T-helper 17 cell (primary cell): ENCODE results near the gene ARPP19. TPM values are rescaled to one million over a fixed set of nuclear protein-coding genes. Genes with fewer than 3 reads are reported as not detected.
A peak's percentile ranks its signal among the peaks of the same experiment; 100 is the strongest.
"Not testable (repeated sequence)": the region's sequence is repeated elsewhere in the genome, so short reads cannot be mapped to it uniquely, and the experiment has no call there.

Source experiments
- ATAC-seq: fragments of 150-1000 bp; cut with Tn5 transposase; 2 replicates; pipeline ENCODE4 v1.10.0; 2021; ENCODE audit warnings: mild to moderate bottlenecking, moderate library complexity
- DNase-seq, 3 donors: peaks; one replicate each; pipeline versions ENCODE4 v3.0.0 to v3.0.0-alpha.2; 2020 to 2021
- H3K9me3 ChIP-seq: one replicate; pipeline ENCODE4 v1.7.0; 2013; ENCODE audit warnings: low read length, mild to moderate bottlenecking; ENCODE audit not compliant: control insufficient read depth, poor library complexity, severe bottlenecking
- H3K27ac Mint-ChIP-seq: one replicate; pipeline ENCODE4 v1.8.0; 2022; ENCODE audit warnings: mild to moderate bottlenecking, moderate library complexity, mixed read lengths
- H3K27me3 Mint-ChIP-seq: one replicate; pipeline ENCODE4 v1.8.0; 2022; ENCODE audit warnings: mixed read lengths
- H3K36me3 Mint-ChIP-seq: one replicate; pipeline ENCODE4 v1.8.0; 2022; ENCODE audit warnings: low read depth, mixed read lengths
- H3K4me1 Mint-ChIP-seq: one replicate; pipeline ENCODE4 v1.8.0; 2022; ENCODE audit warnings: mild to moderate bottlenecking, mixed read lengths
- H3K4me3 Mint-ChIP-seq: one replicate; pipeline ENCODE4 v1.8.0; 2022; ENCODE audit warnings: mild to moderate bottlenecking, moderate library complexity, mixed read lengths
- total RNA-seq, 4 donors: library from RNA in 2 of 4; stranded (reverse) in 2 of 4; gene quantifications; one replicate each; pipeline ENCODE4 v1.2.3 and lab custom pipeline; 2022 to 2026

The ARPP19 gene
- total RNA-seq, 2 donors from 2014 or later = 111 to 147 TPM

- Mint-ChIP-seq H3K4me1 (peaks cover 35% of the 10 kb centered on the region), H3K36me3 (peaks cover 6% of the 10 kb centered on the region)
Measured at GRCh38 chr15:52518487-52519371, 50.1 kb downstream of the ARPP19 start.

GRCh38 chr15:52517014-52517413, 51.8 kb downstream of the ARPP19 start:
- H3K4me1 Mint-ChIP-seq = peaks cover 23% of the 10 kb centered on the region
- H3K36me3 Mint-ChIP-seq = peaks cover 2% of the 10 kb centered on the region
- no peak overlapping the region for H3K4me3 Mint-ChIP-seq
- no peaks in the 10 kb centered on the region for H3K27me3 Mint-ChIP-seq
- peak overlapping the region; percentile 4 for H3K27ac Mint-ChIP-seq
- H3K9me3 ChIP-seq = no peaks in the 10 kb centered on the region
- DNase-seq = no peak
- no peak for ATAC-seq

More at GRCh38 chr15:52518487-52519371, 50.1 kb downstream of the ARPP19 start:
- H3K4me3 Mint-ChIP-seq = peak overlapping the region; percentile 33
- H3K9me3 ChIP-seq = no peaks in the 10 kb centered on the region
- DNase-seq (no peak), ATAC-seq (no peak)
- H3K27ac Mint-ChIP-seq = peak overlapping the region; percentile 91
- H3K27me3 Mint-ChIP-seq = no peaks in the 10 kb centered on the region

GRCh38 chr15:52515343-52515742, 53.5 kb downstream of the ARPP19 start:
- Mint-ChIP-seq H3K36me3 (peaks cover 2% of the 10 kb centered on the region), H3K27ac (no peak overlapping the region), H3K27me3 (no peaks in the 10 kb centered on the region), H3K4me3 (no peak overlapping the region), H3K4me1 (peaks cover 24% of the 10 kb centered on the region)
- no peaks in the 10 kb centered on the region for H3K9me3 ChIP-seq
- ATAC-seq = no peak
- no peak for DNase-seq

GRCh38 chr15:52514482-52514881, 54.3 kb downstream of the ARPP19 start:
- no peak for DNase-seq
- no peak for ATAC-seq
- H3K27me3 Mint-ChIP-seq = no peaks in the 10 kb centered on the region
- H3K27ac Mint-ChIP-seq = no peak overlapping the region
- peaks cover 27% of the 10 kb centered on the region for H3K4me1 Mint-ChIP-seq
- peaks cover 2% of the 10 kb centered on the region for H3K36me3 Mint-ChIP-seq
- no peaks in the 10 kb centered on the region for H3K9me3 ChIP-seq
- no peak overlapping the region for H3K4me3 Mint-ChIP-seq

GRCh38 chr15:52512869-52513268, 56.0 kb downstream of the ARPP19 start:
- H3K4me1 Mint-ChIP-seq = peaks cover 29% of the 10 kb centered on the region
- not testable (repeated sequence) for H3K27ac Mint-ChIP-seq, ATAC-seq

GRCh38 chr15:52511084-52511483, 57.7 kb downstream of the ARPP19 start:
- no peaks in the 10 kb centered on the region for H3K9me3 ChIP-seq
- DNase-seq = no peak
- Mint-ChIP-seq H3K27me3 (no peaks in the 10 kb centered on the region), H3K27ac (peak overlapping the region; percentile 14), H3K4me1 (peaks cover 33% of the 10 kb centered on the region), H3K36me3 (no peaks in the 10 kb centered on the region), H3K4me3 (no peak overlapping the region)
- no peak for ATAC-seq

More at GRCh38 chr15:52512869-52513268, 56.0 kb downstream of the ARPP19 start:
- H3K36me3 Mint-ChIP-seq, H3K27me3 Mint-ChIP-seq, H3K9me3 ChIP-seq, DNase-seq, H3K4me3 Mint-ChIP-seq: not testable (repeated sequence)

- Mint-ChIP-seq H3K4me1 (peaks cover 41% of the 10 kb centered on the region), H3K27me3 (no peaks in the 10 kb centered on the region), H3K4me3 (no peak overlapping the region), H3K27ac (peak overlapping the region; percentile 70), H3K36me3 (no peaks in the 10 kb centered on the region)
- ATAC-seq (no peak), DNase-seq (no peak)
- no peaks in the 10 kb centered on the region for H3K9me3 ChIP-seq
Measured at GRCh38 chr15:52509500-52510245, 59.2 kb downstream of the ARPP19 start.

GRCh38 chr15:52506549-52506948, 62.3 kb downstream of the ARPP19 start:
- DNase-seq (no peak), ATAC-seq (no peak)
- Mint-ChIP-seq H3K27me3 (no peaks in the 10 kb centered on the region), H3K4me3 (no peak overlapping the region), H3K27ac (no peak overlapping the region), H3K4me1 (peaks cover 48% of the 10 kb centered on the region), H3K36me3 (no peaks in the 10 kb centered on the region)
- no peaks in the 10 kb centered on the region for H3K9me3 ChIP-seq

- Mint-ChIP-seq H3K27me3 (no peaks in the 10 kb centered on the region), H3K4me1 (peaks cover 37% of the 10 kb centered on the region), H3K27ac (peak overlapping the region; percentile 6), H3K36me3 (no peaks in the 10 kb centered on the region), H3K4me3 (no peak overlapping the region)
- no peaks in the 10 kb centered on the region for H3K9me3 ChIP-seq
- DNase-seq (no peak), ATAC-seq (no peak)
Measured at GRCh38 chr15:52505151-52505550, 63.7 kb downstream of the ARPP19 start.

GRCh38 chr15:52503788-52504496, 64.9 kb downstream of the ARPP19 start:
- Mint-ChIP-seq H3K4me1 (peaks cover 39% of the 10 kb centered on the region), H3K4me3 (peak overlapping the region; percentile 75), H3K27ac (peak overlapping the region; percentile 6), H3K27me3 (no peaks in the 10 kb centered on the region), H3K36me3 (no peaks in the 10 kb centered on the region)
- H3K9me3 ChIP-seq = no peaks in the 10 kb centered on the region
- DNase-seq (no peak), ATAC-seq (peak; percentile 66)

- no peak overlapping the region for H3K4me3 Mint-ChIP-seq
- DNase-seq (no peak), ATAC-seq (no peak)
- no peaks in the 10 kb centered on the region for H3K27me3 Mint-ChIP-seq
- H3K9me3 ChIP-seq = no peaks in the 10 kb centered on the region
- no peak overlapping the region for H3K27ac Mint-ChIP-seq
- no peaks in the 10 kb centered on the region for H3K36me3 Mint-ChIP-seq
- H3K4me1 Mint-ChIP-seq = peaks cover 34% of the 10 kb centered on the region
Measured at GRCh38 chr15:52502608-52503007, 66.2 kb downstream of the ARPP19 start.

- no peaks in the 10 kb centered on the region for H3K36me3 Mint-ChIP-seq
- no peak overlapping the region for H3K4me3 Mint-ChIP-seq
- H3K27me3 Mint-ChIP-seq = no peaks in the 10 kb centered on the region
- DNase-seq = no peak
- H3K4me1 Mint-ChIP-seq = peaks cover 27% of the 10 kb centered on the region
- no peaks in the 10 kb centered on the region for H3K9me3 ChIP-seq
- ATAC-seq = no peak
- no peak overlapping the region for H3K27ac Mint-ChIP-seq
Measured at GRCh38 chr15:52499506-52499905, 69.3 kb downstream of the ARPP19 start.

GRCh38 chr15:52498706-52499105, 70.1 kb downstream of the ARPP19 start:
- no peak for DNase-seq
- no peak overlapping the region for H3K27ac Mint-ChIP-seq
- H3K4me1 Mint-ChIP-seq = peaks cover 19% of the 10 kb centered on the region
- no peak for ATAC-seq
- no peak overlapping the region for H3K4me3 Mint-ChIP-seq
- no peaks in the 10 kb centered on the region for H3K27me3 Mint-ChIP-seq
- no peaks in the 10 kb centered on the region for H3K9me3 ChIP-seq
- H3K36me3 Mint-ChIP-seq = no peaks in the 10 kb centered on the region
